Sigmoid colon (tissue), 4 donors: ENCODE results near the gene TPO.

Experiments
- CTCF ChIP-seq, 4 experiments: fragments of 450-650 bp in 3 of 4; fragments of 200-600 bp in 1 of 4; IDR thresholded peaks; one replicate each; pipeline ENCODE4 v1.5.1; 2016 to 2019; ENCODE audit warnings: antibody characterized with exemption in 4 of 4, mild to moderate bottlenecking in 3 of 4, moderate library complexity in 2 of 4
- EP300 ChIP-seq, 4 donors: sonication (generic); formaldehyde crosslinking; IDR thresholded peaks; one replicate each; pipeline ENCODE4 v1.6.1; 2017; ENCODE audit warnings: antibody characterized with exemption in 4 of 4
- POLR2A ChIP-seq, 2 donors: fragments of 450-650 bp; IDR thresholded peaks; one replicate each; pipeline ENCODE4 v1.6.1; 2016; ENCODE audit warnings: antibody characterized with exemption in 2 of 2, mild to moderate bottlenecking in 2 of 2, moderate library complexity in 2 of 2
- POLR2AphosphoS5 ChIP-seq, 4 donors: sonication (generic); formaldehyde crosslinking; IDR thresholded peaks; one replicate each; pipeline ENCODE4 v1.6.1; 2017; ENCODE audit warnings: antibody characterized with exemption in 4 of 4

- no peak for TF ChIP-seq CTCF (IDR thresholded peaks at IDR 0.05)
- TF ChIP-seq EP300 (IDR thresholded peaks at IDR 0.05): no peak
- TF ChIP-seq POLR2A (IDR thresholded peaks at IDR 0.05): no peak
- TF ChIP-seq POLR2AphosphoS5 (IDR thresholded peaks at IDR 0.05): no peak
These were observed 105.1 kb downstream of the TPO start for GRCh38 chr2:1518331-1518803.
